GM13977 (cell line): ENCODE measurements around the gene POU2AF1.

ENCODE experiments used
- DNase-seq: peaks from one replicate; pipeline ENCODE4 v3.0.0; 2012; ENCODE audit warnings: low spot score
- in situ Hi-C: fragments of 300-500 bp; cut with MboI; formaldehyde crosslinking; loops from one replicate; pipeline ENCODE4 v1.12.0; 2022; ENCODE audit warnings: low sequenced_read_pairs, low pct_unique_long_range_greater_than_20kb, mixed read lengths, inconsistent platforms; ENCODE audit not compliant: unreplicated experiment
- TF ChIP-seq, protein P1 (sequence below): IDR thresholded peaks from 2 replicates; pipeline ENCODE4 v1.5.1; 2012; ENCODE audit warnings: mild to moderate bottlenecking, control low read depth; ENCODE audit not compliant: insufficient read depth; ENCODE audit errors: extremely low read depth, missing control alignments

The POU2AF1 gene

DNA sequence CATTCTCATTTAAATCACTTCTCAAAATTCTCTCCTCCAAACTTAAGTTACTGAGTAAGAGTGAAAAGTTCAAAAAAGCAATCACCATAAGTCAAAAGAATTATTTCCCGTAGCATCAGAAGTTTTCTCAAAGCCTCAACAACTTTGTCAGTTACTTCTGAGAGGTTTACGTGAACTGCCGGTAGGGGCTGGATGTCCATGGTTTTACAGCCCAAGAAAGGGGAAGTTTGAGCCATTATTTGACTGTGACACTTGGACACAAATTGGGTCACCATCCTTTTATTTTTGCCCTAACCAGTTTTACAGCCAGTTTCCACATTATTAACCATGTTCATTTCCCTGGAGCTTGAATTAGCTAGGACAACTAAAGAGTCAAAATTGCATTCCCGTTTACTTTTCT, 73.2 kb downstream of the POU2AF1 start:
- in situ Hi-C loops, result no loop called here
- TF ChIP-seq, protein P1, sequence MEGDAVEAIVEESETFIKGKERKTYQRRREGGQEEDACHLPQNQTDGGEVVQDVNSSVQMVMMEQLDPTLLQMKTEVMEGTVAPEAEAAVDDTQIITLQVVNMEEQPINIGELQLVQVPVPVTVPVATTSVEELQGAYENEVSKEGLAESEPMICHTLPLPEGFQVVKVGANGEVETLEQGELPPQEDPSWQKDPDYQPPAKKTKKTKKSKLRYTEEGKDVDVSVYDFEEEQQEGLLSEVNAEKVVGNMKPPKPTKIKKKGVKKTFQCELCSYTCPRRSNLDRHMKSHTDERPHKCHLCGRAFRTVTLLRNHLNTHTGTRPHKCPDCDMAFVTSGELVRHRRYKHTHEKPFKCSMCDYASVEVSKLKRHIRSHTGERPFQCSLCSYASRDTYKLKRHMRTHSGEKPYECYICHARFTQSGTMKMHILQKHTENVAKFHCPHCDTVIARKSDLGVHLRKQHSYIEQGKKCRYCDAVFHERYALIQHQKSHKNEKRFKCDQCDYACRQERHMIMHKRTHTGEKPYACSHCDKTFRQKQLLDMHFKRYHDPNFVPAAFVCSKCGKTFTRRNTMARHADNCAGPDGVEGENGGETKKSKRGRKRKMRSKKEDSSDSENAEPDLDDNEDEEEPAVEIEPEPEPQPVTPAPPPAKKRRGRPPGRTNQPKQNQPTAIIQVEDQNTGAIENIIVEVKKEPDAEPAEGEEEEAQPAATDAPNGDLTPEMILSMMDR, result no peak
- no peak for DNase-seq

DNA sequence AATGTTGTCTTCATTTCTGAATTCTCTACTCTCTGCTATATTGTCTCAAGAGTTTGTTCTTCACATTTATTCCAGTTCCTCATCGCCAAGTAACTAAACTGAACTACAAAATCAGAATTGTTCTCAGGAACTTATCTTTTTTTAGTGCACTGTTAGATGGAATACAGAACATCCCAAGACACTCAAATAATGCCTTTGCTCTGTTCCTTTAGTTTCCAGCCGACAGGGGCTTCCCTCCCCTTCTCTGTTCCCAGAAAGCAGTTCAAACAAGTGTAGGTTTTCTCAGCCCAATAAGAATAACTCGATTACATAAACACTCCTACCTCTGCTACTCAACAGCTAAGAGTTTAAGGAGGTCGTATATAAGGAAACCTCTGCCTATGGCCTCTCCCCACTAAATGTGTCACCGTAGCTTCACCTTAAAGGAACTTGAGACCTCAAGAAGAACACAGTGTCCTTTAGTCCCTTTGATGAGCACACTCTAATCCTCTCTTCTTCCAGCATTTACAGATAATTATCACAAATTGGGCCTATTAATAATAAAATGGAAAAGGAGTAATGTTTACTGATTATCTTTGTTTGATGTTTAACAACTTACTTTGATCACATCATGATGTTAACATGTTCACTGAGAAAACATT, 73.8 kb downstream of the POU2AF1 start:
- no peak for DNase-seq
- in situ Hi-C loops, result no loop called here
- TF ChIP-seq, protein P1, result no peak

DNA sequence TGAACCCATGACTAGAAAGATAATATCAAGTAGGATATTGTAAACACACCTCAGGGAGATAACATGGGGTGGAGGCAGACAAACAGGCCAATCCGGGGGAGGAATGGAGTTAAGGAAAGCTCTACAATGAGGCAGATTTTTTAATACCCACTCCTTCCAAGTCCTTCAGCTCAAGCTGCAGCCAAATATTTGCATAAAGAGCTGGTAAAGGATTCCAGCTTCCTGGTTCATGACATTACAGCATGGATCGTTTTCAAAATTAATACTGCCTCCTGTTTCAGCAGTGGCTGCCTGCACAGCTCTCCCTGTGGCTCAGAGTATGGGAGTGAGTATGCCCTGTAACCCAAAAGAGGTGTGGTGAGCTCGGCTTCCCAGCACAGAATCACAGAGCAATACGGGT, 75.6 kb downstream of the POU2AF1 start:
- in situ Hi-C loops, result no loop called here
- no peak for DNase-seq
- TF ChIP-seq, protein P1, result no peak

DNA sequence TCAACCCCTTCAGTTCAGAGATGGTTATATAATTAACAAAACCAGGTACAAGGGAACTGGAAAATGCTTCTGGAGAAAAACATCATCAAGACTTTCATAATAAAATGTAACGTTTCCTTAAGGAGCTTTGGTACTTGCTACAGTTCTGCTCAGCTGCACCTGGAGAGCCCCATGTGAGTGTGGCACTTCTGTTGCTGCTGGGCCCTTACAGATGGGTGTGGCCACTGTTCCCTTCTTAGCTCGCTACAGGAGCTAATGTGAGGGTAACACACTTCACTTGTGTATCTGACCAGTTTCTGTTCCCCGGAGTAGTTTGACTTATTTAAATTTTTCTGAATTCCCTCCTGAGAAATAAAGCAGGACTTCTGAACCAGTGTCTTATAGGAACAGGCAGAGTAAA, 76.8 kb downstream of the POU2AF1 start:
- in situ Hi-C loops, result no loop called here
- no peak for DNase-seq
- TF ChIP-seq, protein P1, result no peak
